Central memory CD8-positive, alpha-beta T cell (primary cell): ENCODE data around the gene TNPO1.
"Not testable (repeated sequence)": the region's sequence is repeated elsewhere in the genome, so short reads cannot be mapped to it uniquely, and the experiment has no call there.

Source experiments
- ATAC-seq: fragments of 150-1000 bp; cut with Tn5 transposase; replicated peaks from 2 replicates; pipeline ENCODE4 v1.10.0; 2022; ENCODE audit warnings: mild to moderate bottlenecking, moderate FRiP score, moderate number of reproducible peaks; ENCODE audit not compliant: poor library complexity, severe bottlenecking; ENCODE audit errors: extremely low read depth
- DNase-seq, 2 donors: peaks; one replicate each; pipeline ENCODE4 v3.0.0; 2021; ENCODE audit warnings: low spot score in 2 of 2
- H3K27ac Mint-ChIP-seq: one replicate; pipeline ENCODE4 v1.8.0; 2022; ENCODE audit warnings: low read depth, mild to moderate bottlenecking, moderate library complexity, mixed read lengths
- H3K27me3 Mint-ChIP-seq: one replicate; pipeline ENCODE4 v1.8.0; 2022; ENCODE audit warnings: mixed read lengths
- H3K36me3 Mint-ChIP-seq: one replicate; pipeline ENCODE4 v1.8.0; 2022; ENCODE audit warnings: mild to moderate bottlenecking, moderate library complexity, mixed read lengths; ENCODE audit not compliant: insufficient read depth
- H3K4me1 Mint-ChIP-seq: one replicate; pipeline ENCODE4 v1.8.0; 2022; ENCODE audit warnings: mixed read lengths
- H3K4me3 Mint-ChIP-seq: one replicate; pipeline ENCODE4 v1.8.0; 2022; ENCODE audit warnings: mild to moderate bottlenecking, moderate library complexity, mixed read lengths
- H3K9me3 Mint-ChIP-seq: one replicate; pipeline ENCODE4 v1.8.0; 2022; ENCODE audit warnings: mixed read lengths

TNPO1 gene

DNA sequence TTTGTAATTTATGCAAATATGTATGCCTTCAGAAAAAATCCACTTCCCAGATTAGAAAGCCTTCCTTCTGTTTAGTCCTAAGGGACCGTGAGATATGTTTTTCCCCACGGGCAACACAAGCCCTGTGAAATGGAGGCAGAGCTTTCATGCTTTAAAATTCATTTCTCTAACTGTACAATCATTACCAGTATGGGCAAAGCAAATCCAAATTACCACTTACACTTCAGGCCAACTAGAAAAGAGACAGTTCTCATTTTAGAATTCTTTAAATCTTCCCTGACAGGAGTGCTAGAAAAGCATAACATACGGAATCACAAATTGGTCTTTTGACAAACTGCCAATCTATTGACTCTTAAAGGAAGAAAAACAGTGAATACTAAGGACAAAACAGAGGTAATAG lies 20.5 kb upstream of the TNPO1 start:
- DNase-seq, result no peak
- Mint-ChIP-seq H3K4me1 (no peaks in the 10 kb centered on the region), H3K4me3 (no peak overlapping the region), H3K9me3 (no peaks in the 10 kb centered on the region), H3K27ac (no peak overlapping the region), H3K27me3 (peaks cover 64% of the 10 kb centered on the region), H3K36me3 (no peaks in the 10 kb centered on the region)
- ATAC-seq, result no peak

DNA sequence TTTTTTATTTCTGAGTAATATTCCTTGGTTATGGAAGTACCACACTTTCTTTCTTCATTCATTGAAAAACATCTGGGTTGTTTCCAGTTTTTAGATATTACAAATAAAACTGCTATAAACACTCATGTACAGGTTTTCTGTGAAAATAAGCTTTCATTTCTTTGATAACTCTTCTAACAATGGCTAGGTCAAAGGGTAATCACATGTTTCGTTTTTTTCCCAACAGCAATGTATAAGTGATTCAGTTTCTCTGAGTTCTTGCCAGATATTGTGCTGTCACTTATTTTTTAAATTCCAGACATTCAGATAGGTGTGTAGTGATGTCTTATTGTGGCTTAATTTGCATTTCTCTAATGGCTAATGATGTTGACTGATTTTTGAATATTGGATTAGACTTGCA lies 16.7 kb upstream of the TNPO1 start:
- no peaks in the 10 kb centered on the region for H3K9me3 Mint-ChIP-seq
- H3K27ac Mint-ChIP-seq, result no peak overlapping the region
- no peak for ATAC-seq
- H3K36me3 Mint-ChIP-seq, result no peaks in the 10 kb centered on the region
- H3K4me3 Mint-ChIP-seq, result no peak overlapping the region
- peaks cover 60% of the 10 kb centered on the region for H3K27me3 Mint-ChIP-seq
- DNase-seq, result no peak
- no peaks in the 10 kb centered on the region for H3K4me1 Mint-ChIP-seq

DNA sequence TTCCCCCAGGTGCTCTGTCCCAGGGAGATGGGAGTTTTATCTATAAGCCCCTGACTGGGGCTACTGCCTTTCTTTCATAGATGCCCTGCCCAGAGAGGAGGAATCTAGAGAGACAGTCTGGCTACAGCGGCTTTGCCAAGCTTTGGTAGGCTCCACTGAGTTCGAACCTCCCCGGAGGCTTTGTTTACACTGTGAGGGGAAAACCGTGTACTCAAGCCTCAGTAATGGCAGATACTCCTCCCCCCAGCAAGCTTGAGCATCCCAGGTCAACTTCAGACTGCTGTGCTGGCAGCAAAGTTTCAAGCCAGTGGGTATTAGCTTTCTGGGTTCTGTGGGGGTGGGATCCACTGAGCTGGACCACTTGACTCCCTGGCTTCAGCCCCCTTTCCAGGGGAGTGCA lies 7.8 kb upstream of the TNPO1 start:
- H3K4me3 Mint-ChIP-seq, H3K4me1 Mint-ChIP-seq: not testable (repeated sequence)

DNA sequence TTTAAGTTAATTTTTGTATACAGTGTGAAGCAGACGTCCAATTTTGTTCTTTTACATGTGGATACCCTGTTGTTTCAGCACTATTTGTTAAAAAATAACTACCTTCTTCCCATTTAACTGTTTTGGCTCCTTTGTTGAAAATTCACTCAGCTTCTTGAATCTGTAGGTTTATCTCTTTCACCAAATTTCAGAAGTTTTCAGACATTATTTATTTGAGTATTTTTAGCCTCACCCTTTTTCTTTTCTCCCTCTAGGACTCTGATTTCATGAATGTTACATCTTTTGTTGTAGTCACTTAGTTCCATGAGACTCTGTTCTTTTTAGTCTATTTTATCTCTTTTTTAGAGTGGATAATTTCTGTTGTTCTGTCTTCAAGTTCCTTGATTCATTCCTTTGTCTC lies 4.6 kb upstream of the TNPO1 start:
- DNase-seq (no peak), ATAC-seq (no peak)
- H3K27me3 Mint-ChIP-seq, result peaks cover 52% of the 10 kb centered on the region
- no peak overlapping the region for H3K4me3 Mint-ChIP-seq
- H3K36me3 Mint-ChIP-seq, result peaks cover 3% of the 10 kb centered on the region
- no peaks in the 10 kb centered on the region for H3K4me1 Mint-ChIP-seq
- no peak overlapping the region for H3K27ac Mint-ChIP-seq
- H3K9me3 Mint-ChIP-seq, result no peaks in the 10 kb centered on the region

More for the DNA sequence above, 7.8 kb upstream of the TNPO1 start:
- DNase-seq, H3K36me3 Mint-ChIP-seq, H3K27ac Mint-ChIP-seq, H3K9me3 Mint-ChIP-seq, ATAC-seq: not testable (repeated sequence)
- peaks cover 84% of the 10 kb centered on the region for H3K27me3 Mint-ChIP-seq

DNA sequence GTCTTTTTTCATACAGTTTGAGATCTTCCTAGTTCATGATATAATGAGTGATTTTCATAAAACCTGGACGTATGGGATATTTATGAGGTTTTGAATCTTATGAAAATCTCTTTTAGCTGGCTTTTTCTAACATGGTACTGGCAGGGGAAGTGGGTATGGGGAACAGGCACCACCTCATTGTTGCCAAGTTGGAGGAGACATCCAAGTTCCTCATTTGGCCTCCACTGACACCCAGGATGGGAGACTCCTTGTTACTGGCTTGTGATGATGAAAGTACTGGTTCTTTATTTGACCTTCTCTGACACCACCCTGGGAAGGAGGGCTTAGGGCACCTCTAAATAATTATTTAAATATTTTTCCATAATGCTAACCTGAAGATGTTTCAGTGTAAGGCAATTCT lies 4.0 kb upstream of the TNPO1 start:
- Mint-ChIP-seq H3K27ac (no peak overlapping the region), H3K9me3 (no peaks in the 10 kb centered on the region), H3K36me3 (peaks cover 5% of the 10 kb centered on the region), H3K4me3 (no peak overlapping the region), H3K4me1 (peaks cover 6% of the 10 kb centered on the region), H3K27me3 (peaks cover 46% of the 10 kb centered on the region)
- no peak for DNase-seq
- no peak for ATAC-seq

DNA sequence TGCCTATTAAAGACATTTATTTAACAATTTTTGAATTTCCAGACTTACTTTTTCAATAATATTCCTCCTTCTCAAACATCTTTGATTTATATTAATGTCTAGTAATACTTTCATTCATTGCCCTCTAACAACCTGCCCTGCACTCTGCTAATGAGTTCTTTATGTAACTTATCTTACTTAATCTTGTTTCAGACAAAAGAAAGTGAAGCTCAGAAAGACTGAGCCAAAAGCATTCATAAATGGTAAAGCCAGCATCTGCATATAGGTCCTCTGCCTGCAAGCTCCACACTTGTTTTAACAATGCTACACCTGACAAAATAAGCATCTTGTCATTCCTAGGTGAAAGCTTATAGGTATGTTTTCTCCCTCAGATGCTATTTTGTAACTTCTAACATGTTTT lies 2.4 kb upstream of the TNPO1 start:
- no peak overlapping the region for H3K4me3 Mint-ChIP-seq
- peaks cover 36% of the 10 kb centered on the region for H3K27me3 Mint-ChIP-seq
- DNase-seq (no peak), ATAC-seq (no peak)
- H3K36me3 Mint-ChIP-seq, result peaks cover 5% of the 10 kb centered on the region
- H3K4me1 Mint-ChIP-seq, result peaks cover 15% of the 10 kb centered on the region
- no peak overlapping the region for H3K27ac Mint-ChIP-seq
- no peaks in the 10 kb centered on the region for H3K9me3 Mint-ChIP-seq

DNA sequence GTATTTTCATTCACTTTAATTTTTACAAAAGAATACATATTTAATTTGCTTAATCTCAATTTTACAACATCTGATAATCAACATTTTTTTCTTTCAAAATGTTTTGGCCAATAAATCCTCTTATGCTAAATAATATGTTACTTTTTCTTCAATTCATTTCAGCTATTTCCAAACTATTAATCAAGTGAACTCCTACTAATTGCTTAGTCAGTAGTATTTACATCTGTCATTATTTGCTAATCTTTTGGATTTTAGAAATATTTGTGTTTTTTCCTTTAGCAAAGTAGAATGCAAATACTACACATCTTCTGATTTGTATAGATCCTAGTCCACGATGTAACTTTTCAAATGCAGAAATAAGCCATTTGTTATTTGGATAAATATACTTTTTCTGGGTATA lies 1.6 kb upstream of the TNPO1 start:
- Mint-ChIP-seq H3K27ac (no peak overlapping the region), H3K9me3 (no peaks in the 10 kb centered on the region), H3K36me3 (peaks cover 5% of the 10 kb centered on the region), H3K4me3 (no peak overlapping the region), H3K27me3 (peaks cover 29% of the 10 kb centered on the region), H3K4me1 (peaks cover 17% of the 10 kb centered on the region)
- ATAC-seq (no peak), DNase-seq (no peak)

DNA sequence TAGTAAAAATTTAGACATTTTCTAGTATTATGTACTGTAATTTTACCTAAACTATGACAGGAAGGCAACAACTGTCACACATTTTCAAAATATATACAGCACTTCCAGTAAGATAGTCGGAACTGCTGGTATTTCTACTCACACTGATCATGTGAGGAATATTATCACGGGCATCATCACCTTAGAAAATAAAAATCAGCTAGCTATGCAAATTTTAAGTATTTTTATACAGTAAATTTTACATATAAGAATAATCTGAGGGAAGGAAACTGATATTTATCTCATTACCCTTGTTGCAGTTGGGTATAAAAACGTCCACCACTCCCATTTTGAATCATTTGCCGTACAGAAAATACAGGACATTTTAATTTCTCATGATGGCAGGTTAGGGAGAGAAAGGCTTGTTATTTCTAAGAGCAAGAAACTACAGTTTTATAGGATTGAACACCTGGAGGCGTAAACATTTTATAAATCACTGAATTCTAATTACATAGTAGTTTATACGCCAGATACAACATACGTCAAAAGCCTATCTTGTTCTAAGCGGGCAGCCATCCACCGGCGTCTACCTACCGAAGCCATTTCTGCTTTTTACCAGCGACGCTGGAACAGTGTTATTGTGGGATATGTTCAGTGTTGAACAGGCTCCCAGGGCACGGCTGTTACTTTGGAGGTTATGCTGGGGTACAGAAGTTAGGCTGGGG lies 729 bp upstream of the TNPO1 start:
- Mint-ChIP-seq H3K36me3 (peaks cover 5% of the 10 kb centered on the region), H3K9me3 (no peaks in the 10 kb centered on the region), H3K4me3 (peak overlapping the region; percentile 97), H3K27me3 (peaks cover 22% of the 10 kb centered on the region), H3K27ac (peak overlapping the region; percentile 96), H3K4me1 (peaks cover 17% of the 10 kb centered on the region)
- peak; percentile 39 for ATAC-seq
- no peak for DNase-seq

DNA sequence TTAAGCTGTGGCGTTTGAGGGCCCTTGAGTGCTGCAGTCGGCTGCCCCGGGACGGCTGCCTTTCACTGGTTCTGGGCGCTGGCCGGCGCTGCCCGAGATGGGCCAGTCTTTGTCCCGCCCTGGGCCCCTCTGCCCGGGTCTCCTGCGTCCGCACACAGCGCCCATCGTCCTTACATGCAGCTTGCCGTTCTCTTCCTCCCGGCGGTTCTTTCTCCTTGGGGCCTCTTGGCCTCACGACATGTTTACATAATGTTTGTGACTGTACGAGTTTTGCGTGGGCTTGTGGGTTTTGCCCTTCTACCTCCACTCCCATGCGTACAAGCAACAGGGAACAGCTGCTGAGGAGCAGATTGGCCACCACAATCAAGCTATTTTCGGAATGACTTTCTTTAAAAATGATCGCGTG lies 618 bp downstream of the TNPO1 start:
- Mint-ChIP-seq H3K27me3 (peaks cover 9% of the 10 kb centered on the region), H3K27ac (peak overlapping the region; percentile 96), H3K4me1 (peaks cover 17% of the 10 kb centered on the region), H3K4me3 (peak overlapping the region; percentile 97), H3K36me3 (peaks cover 5% of the 10 kb centered on the region), H3K9me3 (no peaks in the 10 kb centered on the region)
- DNase-seq, result no peak
- peak; percentile 24 for ATAC-seq

DNA sequence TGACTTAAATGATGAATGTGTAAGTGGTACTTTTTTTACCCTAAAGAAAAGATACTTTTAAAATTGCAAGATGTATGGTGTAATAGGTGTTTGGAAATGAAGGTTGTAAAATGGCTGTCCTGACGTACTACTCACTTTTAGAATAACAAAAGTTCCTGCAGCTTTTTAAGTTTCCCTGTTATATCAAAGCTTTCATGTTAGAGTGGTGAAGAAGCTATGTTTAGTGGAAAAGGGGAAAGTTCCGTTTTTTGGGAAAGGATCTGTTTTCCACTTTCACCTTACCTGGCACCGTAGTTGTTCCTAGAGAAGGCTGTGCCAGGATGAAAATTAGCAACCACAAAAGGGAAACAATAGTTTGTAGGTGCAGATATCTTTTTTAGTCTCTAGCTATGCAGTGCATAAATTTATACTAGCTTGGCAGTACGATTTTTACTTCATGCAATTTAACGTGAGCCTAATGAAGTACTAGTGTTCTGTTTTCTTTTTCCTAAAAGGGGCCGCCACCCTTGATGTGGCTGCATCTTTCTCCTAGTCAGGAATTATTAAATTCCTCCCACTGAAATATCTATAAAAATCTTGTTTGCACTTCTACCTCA lies 1.3 kb downstream of the TNPO1 start:
- peaks cover 2% of the 10 kb centered on the region for H3K27me3 Mint-ChIP-seq
- DNase-seq (no peak), ATAC-seq (no peak)
- peak overlapping the region; percentile 97 for H3K4me3 Mint-ChIP-seq
- H3K9me3 Mint-ChIP-seq, result no peaks in the 10 kb centered on the region
- peaks cover 17% of the 10 kb centered on the region for H3K4me1 Mint-ChIP-seq
- peak overlapping the region; percentile 96 for H3K27ac Mint-ChIP-seq
- H3K36me3 Mint-ChIP-seq, result peaks cover 5% of the 10 kb centered on the region

DNA sequence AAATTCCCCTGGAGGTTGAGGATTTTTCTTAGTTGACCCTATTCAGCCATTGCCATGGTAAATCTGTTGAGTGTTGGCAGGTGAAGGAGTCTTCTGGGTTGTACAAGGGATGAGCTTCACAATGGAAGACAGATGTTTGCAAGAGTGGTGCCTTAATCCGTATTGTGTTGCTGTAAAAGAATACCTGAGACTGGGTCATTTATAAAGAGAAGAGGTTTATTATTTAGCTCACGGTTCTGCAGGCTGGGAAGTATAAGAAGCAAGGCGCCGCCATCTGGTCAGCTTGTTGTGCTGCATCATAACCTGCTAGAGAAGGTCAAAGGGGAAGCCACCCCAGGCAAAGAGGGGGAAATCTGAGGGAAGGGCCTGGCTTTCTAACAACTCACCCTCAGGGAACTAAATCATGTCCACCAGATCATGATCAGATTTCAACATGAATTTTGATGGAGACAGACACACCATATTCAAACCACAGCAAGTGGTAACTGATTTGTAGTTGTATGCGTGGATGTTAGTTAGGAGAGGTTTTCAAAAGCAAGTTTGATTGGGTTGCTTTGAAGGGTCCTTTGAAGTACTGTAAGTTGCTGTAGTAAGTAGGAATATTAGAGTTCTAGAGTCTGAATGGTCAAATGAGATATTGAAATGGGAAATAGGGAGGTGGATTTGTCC lies 2.5 kb downstream of the TNPO1 start:
- peak; percentile 22 to 23 for DNase-seq
- Mint-ChIP-seq H3K27ac (no peak overlapping the region), H3K9me3 (no peaks in the 10 kb centered on the region), H3K4me3 (no peak overlapping the region), H3K4me1 (peaks cover 17% of the 10 kb centered on the region), H3K36me3 (peaks cover 5% of the 10 kb centered on the region), H3K27me3 (no peaks in the 10 kb centered on the region)
- no peak for ATAC-seq

DNA sequence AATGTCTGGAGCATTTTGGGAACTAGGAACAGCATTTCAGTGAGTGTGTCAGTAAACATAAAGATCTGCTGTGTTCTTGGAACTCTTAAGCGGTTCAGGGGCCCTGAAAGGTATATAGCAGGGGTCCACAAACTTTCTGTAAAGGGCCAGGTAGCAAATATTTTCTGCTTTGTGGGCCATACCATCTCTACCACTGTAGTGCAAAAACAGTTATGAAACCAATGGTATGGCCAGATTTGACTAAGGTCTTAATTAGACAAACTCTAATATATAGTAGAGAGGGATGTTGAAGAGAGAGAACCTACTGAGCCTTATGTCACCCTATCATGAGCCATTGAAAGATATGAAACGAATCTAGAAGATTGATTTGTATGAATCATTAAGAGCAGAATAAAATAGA lies 5.3 kb downstream of the TNPO1 start:
- no peak for ATAC-seq
- DNase-seq, result no peak

DNA sequence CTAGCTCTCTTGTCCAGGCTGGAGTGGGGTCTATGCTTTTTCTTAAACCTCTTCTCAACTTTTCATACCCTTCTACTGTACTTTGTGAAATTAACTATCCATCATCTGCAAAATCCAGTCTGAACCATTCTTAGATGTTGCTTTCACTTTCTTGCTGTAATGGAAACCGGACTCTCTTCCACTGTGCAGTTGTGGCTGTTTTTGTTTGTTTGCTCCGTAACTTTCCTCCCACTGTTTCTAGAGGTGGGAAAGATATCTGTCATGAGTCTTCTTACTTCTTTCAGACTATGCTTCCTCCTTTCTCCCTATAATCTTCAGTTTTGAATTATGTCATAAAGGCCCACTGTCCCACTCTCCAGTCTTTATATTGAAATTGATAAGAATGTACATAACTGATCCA lies 6.5 kb downstream of the TNPO1 start:
- DNase-seq (no peak), ATAC-seq (no peak)
- Mint-ChIP-seq H3K9me3 (no peaks in the 10 kb centered on the region), H3K36me3 (no peaks in the 10 kb centered on the region), H3K27ac (no peak overlapping the region), H3K4me3 (no peak overlapping the region), H3K4me1 (peaks cover 8% of the 10 kb centered on the region), H3K27me3 (no peaks in the 10 kb centered on the region)

More for the DNA sequence above, 5.3 kb downstream of the TNPO1 start:
- H3K9me3 Mint-ChIP-seq, result no peaks in the 10 kb centered on the region
- H3K4me3 Mint-ChIP-seq, result no peak overlapping the region
- peaks cover 17% of the 10 kb centered on the region for H3K4me1 Mint-ChIP-seq
- no peak overlapping the region for H3K27ac Mint-ChIP-seq
- H3K27me3 Mint-ChIP-seq, result no peaks in the 10 kb centered on the region
- H3K36me3 Mint-ChIP-seq, result peaks cover 3% of the 10 kb centered on the region
